H1 (cell line): ENCODE measurements around the gene DNAJC10. TPM values are rescaled to one million over a fixed set of nuclear protein-coding genes. Genes with fewer than 3 reads are reported as not detected.

ENCODE experiments used
- ASH2L ChIP-seq: fragments of 200-600, 300-600 bp; sonication (generic); IDR thresholded peaks from one replicate; pipeline ENCODE4 v1.7.1; 2017; ENCODE audit warnings: low read length
- BRCA1 ChIP-seq: IDR thresholded peaks from 2 replicates; pipeline ENCODE4 v1.6.1; 2012; ENCODE audit warnings: low read depth, low read length, improper control_type of control experiment
- CHD1 ChIP-seq: IDR thresholded peaks from 2 replicates; pipeline ENCODE4 v1.6.1; 2012; ENCODE audit warnings: low read depth, low read length, improper control_type of control experiment
- CHD2 ChIP-seq: IDR thresholded peaks from 2 replicates; pipeline ENCODE4 v1.6.1; 2012; ENCODE audit warnings: low read length, improper control_type of control experiment
- GTF2F1 ChIP-seq: IDR thresholded peaks from 2 replicates; pipeline ENCODE4 v1.6.1; 2012; ENCODE audit warnings: low read depth, low read length, improper control_type of control experiment, borderline replicate concordance
- MAX ChIP-seq: IDR thresholded peaks from 2 replicates; pipeline ENCODE4 v1.6.1; 2012; ENCODE audit warnings: inconsistent platforms
- RFX5 ChIP-seq: IDR thresholded peaks from 2 replicates; pipeline ENCODE4 v1.6.1; 2011; ENCODE audit warnings: low read depth, low read length, improper control_type of control experiment, borderline replicate concordance
- TAF7 ChIP-seq: optimal IDR thresholded peaks from 2 replicates; pipeline ENCODE3; 2011; ENCODE audit warnings: low read depth, mild to moderate bottlenecking, inconsistent platforms, low read length, moderate library complexity, borderline replicate concordance
- polyA plus RNA-seq, 7 experiments: library from polyadenylated mRNA; depleted of rRNA in 3 of 7; stranded (reverse) in 5 of 7; unstranded in 2 of 7; fragments of >200 nt in 5 of 7; fragments of 200-250 nt in 2 of 7; gene quantifications; 1 replicate in 5 of 7; 2 replicates in 1 of 7; 4 replicates in 1 of 7; pipeline versions ENCODE4 v1.2.1 to v1.2.3, GENCODE V29; 2011 to 2013; ENCODE audit warnings: missing spikeins in 2 of 7, mixed read lengths in 2 of 7
- total RNA-seq: library from RNA; stranded (reverse); fragmentation: NEBNext Ultra II Directional; extraction: Animal tissue kit (Norgen Biotek cat#: 25700); gene quantifications from 2 replicates; pipeline ENCODE4 v1.2.1, GENCODE V29; 2021
- TF ChIP-seq, protein P1 (sequence below): fragments of 300-600 bp; sonication (generic); IDR thresholded peaks from 2 replicates; pipeline ENCODE4 v1.7.1; 2012; ENCODE audit warnings: low read length, moderate library complexity, mild to moderate bottlenecking, inconsistent platforms; ENCODE audit not compliant: insufficient replicate concordance
- TF ChIP-seq, protein P2 (sequence below): IDR thresholded peaks from 2 replicates; pipeline ENCODE4 v1.6.1; 2011; ENCODE audit warnings: low read length, improper control_type of control experiment

The DNAJC10 gene
- total and polyA plus RNA-seq, 2 of the 8 experiments (the other 6 are each of a cell fraction or from before 2014, with no cell fraction given), result 23.2 to 121 TPM

GRCh38 chr2:182718459-182718858, 2.4 kb downstream of the DNAJC10 start (continued):
- TF ChIP-seq, protein P1, sequence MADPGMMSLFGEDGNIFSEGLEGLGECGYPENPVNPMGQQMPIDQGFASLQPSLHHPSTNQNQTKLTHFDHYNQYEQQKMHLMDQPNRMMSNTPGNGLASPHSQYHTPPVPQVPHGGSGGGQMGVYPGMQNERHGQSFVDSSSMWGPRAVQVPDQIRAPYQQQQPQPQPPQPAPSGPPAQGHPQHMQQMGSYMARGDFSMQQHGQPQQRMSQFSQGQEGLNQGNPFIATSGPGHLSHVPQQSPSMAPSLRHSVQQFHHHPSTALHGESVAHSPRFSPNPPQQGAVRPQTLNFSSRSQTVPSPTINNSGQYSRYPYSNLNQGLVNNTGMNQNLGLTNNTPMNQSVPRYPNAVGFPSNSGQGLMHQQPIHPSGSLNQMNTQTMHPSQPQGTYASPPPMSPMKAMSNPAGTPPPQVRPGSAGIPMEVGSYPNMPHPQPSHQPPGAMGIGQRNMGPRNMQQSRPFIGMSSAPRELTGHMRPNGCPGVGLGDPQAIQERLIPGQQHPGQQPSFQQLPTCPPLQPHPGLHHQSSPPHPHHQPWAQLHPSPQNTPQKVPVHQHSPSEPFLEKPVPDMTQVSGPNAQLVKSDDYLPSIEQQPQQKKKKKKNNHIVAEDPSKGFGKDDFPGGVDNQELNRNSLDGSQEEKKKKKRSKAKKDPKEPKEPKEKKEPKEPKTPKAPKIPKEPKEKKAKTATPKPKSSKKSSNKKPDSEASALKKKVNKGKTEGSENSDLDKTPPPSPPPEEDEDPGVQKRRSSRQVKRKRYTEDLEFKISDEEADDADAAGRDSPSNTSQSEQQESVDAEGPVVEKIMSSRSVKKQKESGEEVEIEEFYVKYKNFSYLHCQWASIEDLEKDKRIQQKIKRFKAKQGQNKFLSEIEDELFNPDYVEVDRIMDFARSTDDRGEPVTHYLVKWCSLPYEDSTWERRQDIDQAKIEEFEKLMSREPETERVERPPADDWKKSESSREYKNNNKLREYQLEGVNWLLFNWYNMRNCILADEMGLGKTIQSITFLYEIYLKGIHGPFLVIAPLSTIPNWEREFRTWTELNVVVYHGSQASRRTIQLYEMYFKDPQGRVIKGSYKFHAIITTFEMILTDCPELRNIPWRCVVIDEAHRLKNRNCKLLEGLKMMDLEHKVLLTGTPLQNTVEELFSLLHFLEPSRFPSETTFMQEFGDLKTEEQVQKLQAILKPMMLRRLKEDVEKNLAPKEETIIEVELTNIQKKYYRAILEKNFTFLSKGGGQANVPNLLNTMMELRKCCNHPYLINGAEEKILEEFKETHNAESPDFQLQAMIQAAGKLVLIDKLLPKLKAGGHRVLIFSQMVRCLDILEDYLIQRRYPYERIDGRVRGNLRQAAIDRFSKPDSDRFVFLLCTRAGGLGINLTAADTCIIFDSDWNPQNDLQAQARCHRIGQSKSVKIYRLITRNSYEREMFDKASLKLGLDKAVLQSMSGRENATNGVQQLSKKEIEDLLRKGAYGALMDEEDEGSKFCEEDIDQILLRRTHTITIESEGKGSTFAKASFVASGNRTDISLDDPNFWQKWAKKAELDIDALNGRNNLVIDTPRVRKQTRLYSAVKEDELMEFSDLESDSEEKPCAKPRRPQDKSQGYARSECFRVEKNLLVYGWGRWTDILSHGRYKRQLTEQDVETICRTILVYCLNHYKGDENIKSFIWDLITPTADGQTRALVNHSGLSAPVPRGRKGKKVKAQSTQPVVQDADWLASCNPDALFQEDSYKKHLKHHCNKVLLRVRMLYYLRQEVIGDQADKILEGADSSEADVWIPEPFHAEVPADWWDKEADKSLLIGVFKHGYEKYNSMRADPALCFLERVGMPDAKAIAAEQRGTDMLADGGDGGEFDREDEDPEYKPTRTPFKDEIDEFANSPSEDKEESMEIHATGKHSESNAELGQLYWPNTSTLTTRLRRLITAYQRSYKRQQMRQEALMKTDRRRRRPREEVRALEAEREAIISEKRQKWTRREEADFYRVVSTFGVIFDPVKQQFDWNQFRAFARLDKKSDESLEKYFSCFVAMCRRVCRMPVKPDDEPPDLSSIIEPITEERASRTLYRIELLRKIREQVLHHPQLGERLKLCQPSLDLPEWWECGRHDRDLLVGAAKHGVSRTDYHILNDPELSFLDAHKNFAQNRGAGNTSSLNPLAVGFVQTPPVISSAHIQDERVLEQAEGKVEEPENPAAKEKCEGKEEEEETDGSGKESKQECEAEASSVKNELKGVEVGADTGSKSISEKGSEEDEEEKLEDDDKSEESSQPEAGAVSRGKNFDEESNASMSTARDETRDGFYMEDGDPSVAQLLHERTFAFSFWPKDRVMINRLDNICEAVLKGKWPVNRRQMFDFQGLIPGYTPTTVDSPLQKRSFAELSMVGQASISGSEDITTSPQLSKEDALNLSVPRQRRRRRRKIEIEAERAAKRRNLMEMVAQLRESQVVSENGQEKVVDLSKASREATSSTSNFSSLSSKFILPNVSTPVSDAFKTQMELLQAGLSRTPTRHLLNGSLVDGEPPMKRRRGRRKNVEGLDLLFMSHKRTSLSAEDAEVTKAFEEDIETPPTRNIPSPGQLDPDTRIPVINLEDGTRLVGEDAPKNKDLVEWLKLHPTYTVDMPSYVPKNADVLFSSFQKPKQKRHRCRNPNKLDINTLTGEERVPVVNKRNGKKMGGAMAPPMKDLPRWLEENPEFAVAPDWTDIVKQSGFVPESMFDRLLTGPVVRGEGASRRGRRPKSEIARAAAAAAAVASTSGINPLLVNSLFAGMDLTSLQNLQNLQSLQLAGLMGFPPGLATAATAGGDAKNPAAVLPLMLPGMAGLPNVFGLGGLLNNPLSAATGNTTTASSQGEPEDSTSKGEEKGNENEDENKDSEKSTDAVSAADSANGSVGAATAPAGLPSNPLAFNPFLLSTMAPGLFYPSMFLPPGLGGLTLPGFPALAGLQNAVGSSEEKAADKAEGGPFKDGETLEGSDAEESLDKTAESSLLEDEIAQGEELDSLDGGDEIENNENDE, result no peak
- TF ChIP-seq, protein P2, sequence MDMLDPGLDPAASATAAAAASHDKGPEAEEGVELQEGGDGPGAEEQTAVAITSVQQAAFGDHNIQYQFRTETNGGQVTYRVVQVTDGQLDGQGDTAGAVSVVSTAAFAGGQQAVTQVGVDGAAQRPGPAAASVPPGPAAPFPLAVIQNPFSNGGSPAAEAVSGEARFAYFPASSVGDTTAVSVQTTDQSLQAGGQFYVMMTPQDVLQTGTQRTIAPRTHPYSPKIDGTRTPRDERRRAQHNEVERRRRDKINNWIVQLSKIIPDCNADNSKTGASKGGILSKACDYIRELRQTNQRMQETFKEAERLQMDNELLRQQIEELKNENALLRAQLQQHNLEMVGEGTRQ, result no peak
- TF ChIP-seq CHD2 (no peak), CHD1 (no peak), TAF7 (no peak), GTF2F1 (no peak), MAX (no peak), RFX5 (no peak), BRCA1 (no peak), ASH2L (no peak)
